GM21737 (cell line): ENCODE measurements around the gene KRTAP5-3.
A peak's percentile ranks its signal among the peaks of the same experiment; 100 is the strongest.
"Not testable (repeated sequence)": the region's sequence is repeated elsewhere in the genome, so short reads cannot be mapped to it uniquely, and the experiment has no call there.

Experiments used
- ATAC-seq: cut with Tn5 transposase; IDR thresholded peaks from one replicate; pipeline ENCODE4 v1.9.1; 2021; ENCODE audit warnings: mild to moderate bottlenecking, moderate library complexity; ENCODE audit not compliant: unreplicated experiment

Gene KRTAP5-3

DNA sequence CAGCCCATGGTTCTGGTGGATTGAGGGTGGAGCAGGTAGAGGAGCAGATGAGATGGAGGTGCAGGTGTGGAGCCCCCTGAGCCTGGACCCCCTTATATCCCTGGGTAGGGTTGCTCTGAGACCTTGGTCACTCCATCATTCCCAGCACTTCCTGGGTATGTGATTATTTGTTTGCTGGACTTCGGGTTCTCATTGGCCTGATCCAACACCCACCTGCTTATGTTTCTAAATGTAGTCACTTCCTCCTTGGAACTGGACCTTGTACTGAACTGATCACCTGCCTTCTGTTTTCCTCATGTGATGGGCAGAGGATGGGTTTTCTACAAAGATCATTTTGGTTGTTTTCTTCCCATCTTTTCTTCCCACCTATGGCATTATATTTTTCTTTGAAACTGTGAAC lies 13.8 kb upstream of the KRTAP5-3 start, which contains the start of gene KRTAP5-4:
TSS of gene KRTAP5-4 (minus strand) at position 53 of the 400 bp plus-strand sequence. CDS start at position 8, 45 bp downstream.
- ATAC-seq, result no peak

GRCh38 chr11:1619449-1619848 lies 11.2 kb upstream of the KRTAP5-3 start:
- no peak for ATAC-seq

DNA sequence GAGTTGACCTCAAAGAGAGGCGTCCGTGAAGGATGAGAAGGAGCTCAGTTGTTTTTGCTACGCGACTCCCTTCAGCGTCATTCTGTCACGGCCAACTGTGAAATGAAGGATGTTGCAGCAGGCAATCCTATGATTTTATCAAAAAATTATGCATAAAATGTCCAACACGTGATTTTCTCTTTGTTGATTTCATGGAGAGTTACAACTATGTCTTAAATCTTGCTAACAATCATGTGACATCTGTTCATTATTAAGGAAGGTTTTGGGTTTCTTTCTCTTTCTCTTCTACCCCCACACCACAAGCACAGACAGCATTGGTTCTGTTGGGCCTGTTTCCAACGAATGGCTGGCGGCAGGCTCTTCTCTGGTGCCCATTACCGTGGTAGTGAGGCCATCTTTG lies 10.0 kb upstream of the KRTAP5-3 start:
- no peak for ATAC-seq

DNA sequence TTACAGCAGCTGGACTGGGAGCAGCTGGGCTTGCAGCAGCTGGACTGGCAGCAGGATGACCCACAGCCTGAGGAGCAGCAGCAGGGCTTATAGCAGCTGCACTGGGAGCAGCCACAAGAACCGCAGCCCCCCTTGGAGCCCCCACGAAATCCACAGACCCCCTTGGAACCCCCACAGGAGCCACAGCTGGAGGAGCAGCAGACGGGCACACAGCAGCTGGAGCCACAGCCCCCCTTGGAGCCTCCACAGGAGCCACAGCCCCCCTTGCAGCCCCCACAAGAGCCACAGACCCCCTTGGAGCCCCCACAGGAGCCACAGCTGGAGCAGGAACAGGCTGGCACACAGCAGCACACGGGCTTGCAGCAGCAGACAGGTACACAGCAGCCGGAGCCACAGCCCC lies 362 bp downstream of the KRTAP5-3 start:
- not testable (repeated sequence) for ATAC-seq

DNA sequence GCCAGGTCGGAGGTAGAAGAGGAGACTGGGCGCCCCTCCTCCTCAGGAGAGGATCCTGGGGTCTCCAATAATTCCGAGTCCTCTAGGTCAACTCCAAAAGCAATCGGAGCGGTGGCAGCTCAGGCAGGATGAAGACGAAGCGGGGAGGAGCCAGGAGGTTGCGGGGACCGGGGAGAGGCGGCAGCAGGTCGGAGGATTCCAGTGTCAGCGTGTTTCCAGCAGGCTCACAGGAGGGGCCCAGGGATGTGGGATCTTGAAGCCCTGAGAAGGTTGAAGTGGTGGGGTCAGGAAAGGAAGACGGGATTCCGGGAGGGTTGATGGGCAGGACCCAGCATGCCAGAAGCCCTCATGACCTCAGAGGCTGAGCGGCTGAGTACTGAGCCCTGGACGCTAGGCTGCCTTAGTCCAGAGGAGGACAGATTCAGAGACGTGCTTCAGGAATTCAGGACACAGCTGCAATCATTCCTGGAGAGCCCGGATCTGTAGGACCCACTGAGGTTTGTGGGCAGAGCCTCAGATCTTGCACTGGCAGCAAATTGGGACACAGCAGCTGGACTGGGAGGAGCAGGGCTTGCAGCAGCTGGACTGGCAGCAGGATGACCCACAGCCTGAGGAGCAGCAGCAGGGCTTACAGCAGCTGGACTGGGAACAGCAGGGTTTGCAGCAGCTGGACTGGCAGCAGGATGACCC lies 962 bp downstream of the KRTAP5-3 start:
- ATAC-seq, result not testable (repeated sequence)

GRCh38 chr11:1605923-1606322 lies 2.3 kb downstream of the KRTAP5-3 start:
- ATAC-seq, result peak; percentile 88

GRCh38 chr11:1604711-1605110 lies 3.6 kb downstream of the KRTAP5-3 start:
- no peak for ATAC-seq

DNA sequence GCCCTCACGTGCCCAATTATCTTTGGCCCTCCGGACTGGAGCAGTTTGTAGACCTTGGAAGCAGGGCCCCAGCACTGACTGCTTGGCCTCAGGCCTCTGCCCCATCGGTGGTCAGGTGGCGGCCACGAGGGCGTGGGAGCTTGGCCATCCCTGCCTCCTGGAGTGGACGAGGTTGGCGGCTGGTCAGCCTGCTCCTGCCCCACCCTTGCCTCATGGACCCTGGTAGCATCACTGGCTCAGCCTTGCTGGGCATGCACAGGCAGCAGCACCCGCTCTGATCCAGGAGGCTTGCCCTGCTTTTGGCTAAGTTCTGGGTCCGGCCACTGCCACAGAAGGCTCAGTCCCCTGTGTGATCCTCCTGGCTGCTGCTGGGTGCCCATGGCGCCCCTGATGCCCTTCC lies 4.1 kb downstream of the KRTAP5-3 start:
- ATAC-seq, result no peak

GRCh38 chr11:1603629-1604028 lies 4.6 kb downstream of the KRTAP5-3 start:
- no peak for ATAC-seq

- ATAC-seq, result not testable (repeated sequence)
Observed at GRCh38 chr11:1601663-1602062, 6.6 kb downstream of the KRTAP5-3 start.

DNA sequence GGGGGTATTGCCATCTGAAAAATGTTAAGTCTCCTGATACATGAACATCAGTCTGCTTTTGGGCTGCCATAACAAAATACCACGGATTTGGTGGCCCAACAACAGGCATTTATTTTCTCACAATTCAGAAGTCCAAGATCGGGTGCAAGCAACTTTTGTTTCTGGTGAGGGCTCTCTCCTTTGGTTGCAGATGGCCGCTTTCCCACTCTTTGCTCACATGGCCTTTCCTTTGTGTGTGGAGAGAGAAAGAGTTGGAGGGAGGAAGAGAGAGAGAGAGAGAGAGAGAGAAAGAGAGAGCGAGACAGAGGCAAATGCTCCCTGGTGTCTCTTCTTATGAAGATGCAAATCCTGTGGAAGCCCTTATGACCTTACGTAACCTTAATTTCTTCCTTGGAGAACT lies 7.6 kb downstream of the KRTAP5-3 start:
- no peak for ATAC-seq

GRCh38 chr11:1598816-1599215 lies 9.4 kb downstream of the KRTAP5-3 start:
- ATAC-seq, result no peak

DNA sequence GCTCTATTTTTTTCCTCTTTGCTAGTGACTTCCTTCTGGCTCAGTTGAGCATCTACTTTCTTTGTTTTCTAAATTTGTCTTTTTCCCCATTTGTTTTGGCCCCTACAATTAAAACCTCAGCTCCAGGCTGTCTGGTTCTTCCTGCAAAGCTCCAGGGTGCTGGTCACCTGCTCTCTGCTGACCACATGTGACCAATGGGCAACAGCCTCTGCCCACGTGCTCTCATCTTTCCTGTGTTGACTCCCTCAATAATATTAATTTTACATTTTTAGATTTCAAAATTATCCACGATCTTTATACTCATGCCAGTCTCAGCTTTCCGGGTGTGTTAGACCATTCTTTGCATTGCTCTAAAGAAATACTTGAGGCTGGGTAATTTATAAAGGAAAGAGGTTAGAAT lies 9.9 kb downstream of the KRTAP5-3 start:
- ATAC-seq, result not testable (repeated sequence)

- no peak for ATAC-seq
Observed at GRCh38 chr11:1597994-1598380, 10.3 kb downstream of the KRTAP5-3 start, which contains the start of gene KRTAP5-2. TSS of gene KRTAP5-2 (minus strand) at chr11:1598294. CDS start at chr11:1598250, 44 bp downstream.

DNA sequence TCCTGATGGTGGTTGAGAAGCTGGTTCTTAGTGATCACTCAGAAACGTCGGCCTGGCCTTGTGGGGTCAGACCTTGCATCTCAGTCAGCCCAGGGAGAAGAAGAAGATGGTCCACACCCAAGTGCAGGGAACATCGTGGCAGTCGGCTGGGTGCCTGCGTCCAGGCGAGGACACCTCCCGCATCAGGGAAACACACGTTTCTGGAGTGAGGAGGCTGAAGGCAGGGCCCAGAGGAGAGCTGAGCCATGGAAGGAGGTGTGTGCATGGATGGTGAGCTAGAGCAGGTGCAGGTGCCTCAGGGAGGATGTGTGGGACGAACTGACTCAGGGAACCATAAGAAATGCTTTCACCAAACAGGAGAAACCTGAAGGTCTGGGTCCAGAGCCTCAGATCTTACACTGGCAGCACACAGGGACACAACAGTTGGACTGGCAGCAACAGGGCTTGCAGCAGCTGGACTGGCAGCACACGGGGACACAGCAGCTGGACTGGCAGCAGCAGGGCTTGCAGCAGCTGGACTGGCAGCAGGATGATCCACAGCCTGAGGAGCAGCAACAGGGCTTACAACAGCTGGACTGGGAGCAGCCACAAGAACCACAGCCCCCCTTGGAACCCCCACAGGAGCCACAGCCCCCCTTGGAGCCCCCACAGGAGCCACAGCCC lies 10.8 kb downstream of the KRTAP5-3 start:
- no peak for ATAC-seq

DNA sequence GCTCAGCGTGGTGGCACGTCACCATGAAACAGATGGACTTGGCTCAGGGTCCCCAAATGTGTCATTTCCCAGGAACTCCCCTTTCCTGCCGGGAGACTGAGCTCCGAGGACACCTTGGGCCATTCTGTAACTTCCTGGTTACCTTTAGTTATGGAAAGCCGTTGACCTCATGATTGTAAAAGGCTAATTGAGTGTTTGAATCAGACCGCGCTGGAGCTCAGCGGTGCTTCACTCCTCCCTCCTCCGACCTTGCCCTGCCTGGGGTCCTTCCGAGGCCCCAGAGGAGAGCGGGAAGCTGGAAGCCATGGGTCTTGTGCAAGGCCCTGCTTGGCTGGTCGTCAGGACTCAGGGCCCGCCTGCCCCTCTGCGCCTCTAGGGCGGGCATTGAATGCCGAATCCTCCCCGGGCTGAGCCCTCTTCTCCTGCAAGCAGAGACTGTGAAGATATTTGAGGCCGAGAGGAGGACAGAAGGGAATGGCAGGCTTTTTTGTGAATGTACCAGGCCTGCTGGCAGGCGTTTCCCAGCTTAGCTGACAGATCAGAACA lies 11.6 kb downstream of the KRTAP5-3 start:
- not testable (repeated sequence) for ATAC-seq

DNA sequence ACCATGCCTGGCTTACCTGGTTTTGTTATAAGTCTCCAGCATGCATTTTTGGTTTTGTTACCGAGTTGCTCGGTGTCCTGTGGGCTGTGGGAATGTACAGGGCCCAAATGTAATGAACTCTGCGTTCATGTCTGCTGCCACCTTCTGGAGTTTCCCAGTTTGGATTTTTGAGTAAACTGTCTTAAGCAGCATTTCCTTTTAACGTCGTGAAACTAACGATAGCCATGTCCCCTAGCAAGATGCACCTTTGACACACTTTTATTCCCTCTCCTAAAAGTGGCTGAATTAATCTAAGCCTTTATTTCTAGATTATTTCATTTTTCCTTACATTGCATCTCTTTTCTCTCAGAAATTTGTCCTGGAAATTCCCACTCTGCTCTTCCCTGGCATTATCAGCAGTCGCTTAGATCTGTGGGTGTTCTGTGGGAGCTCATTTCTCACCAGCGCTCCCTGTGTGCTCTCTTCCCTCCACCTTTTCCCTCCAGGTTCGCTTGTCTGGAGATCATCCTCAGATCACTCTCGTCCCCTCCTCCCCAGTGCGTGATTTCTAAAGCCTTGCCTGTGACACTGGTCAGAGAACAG lies 12.2 kb downstream of the KRTAP5-3 start:
- not testable (repeated sequence) for ATAC-seq

GRCh38 chr11:1592628-1593027 lies 15.6 kb downstream of the KRTAP5-3 start:
- ATAC-seq, result no peak

DNA sequence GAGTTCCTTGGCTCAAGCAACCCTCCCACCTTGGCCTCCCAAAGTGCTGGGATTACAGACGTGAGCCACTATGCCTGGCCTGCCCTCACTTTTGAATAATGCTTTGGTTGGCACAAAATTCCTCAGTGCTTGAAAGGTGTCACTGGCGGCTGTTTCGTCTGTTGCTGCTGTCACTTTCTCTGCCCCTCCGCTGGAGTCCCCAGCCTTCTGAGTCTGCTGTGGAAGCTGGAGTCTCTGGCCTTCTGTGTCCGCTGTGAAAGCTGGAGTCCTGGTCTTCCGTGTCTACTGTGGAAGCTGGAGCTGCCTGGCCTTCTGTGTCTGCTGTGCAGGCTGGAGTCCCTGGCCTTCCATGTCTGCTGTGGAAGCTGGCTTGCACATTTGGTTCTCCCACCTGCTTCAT lies 18.3 kb downstream of the KRTAP5-3 start:
- no peak for ATAC-seq

DNA sequence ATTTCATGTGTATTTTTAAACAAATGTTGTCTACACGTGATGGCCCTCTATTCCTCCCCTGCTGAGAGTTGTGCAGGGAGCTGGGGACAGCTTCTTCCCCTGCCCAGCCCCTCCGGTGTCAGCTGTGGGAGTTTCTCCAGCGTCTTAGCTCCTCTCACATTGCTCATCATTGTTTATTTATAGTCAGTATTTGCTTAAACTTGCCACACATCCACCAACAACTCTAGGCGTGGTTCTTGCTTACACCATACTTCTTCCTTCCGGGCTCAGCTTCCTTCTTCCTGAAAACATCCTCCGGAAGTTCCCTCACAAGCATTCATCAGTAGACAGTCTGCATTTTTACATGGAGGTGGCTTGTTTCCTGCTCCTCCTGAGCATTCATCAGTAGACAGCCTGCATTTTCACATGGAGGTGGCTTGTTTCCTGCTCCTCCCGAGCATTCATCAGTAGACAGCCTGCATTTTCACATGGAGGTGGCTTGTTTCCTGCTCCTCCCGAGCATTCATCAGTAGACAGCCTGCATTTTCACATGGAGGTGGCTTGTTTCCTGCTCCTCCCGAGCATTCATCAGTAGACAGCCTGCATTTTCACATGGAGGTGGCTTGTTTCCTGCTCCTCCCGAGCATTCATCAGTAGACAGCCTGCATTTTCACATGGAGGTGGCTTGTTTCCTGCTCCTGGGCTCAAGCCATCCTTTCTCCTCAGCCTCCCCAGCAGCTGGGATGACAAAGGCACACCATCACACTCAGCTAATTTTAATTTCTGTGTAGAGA lies 18.9 kb downstream of the KRTAP5-3 start:
- not testable (repeated sequence) for ATAC-seq

- no peak for ATAC-seq
Observed at GRCh38 chr11:1586699-1587098, 21.6 kb downstream of the KRTAP5-3 start.
